ENCODE data around the gene EGLN2. TPM values are rescaled to one million over a fixed set of nuclear protein-coding genes. Genes with fewer than 3 reads are reported as not detected.
"Not testable (repeated sequence)": the region's sequence is repeated elsewhere in the genome, so short reads cannot be mapped to it uniquely, and the experiment has no call there.

The EGLN2 gene
- total RNA-seq, 1 experiment from 2014 or later = 131 TPM

DNA sequence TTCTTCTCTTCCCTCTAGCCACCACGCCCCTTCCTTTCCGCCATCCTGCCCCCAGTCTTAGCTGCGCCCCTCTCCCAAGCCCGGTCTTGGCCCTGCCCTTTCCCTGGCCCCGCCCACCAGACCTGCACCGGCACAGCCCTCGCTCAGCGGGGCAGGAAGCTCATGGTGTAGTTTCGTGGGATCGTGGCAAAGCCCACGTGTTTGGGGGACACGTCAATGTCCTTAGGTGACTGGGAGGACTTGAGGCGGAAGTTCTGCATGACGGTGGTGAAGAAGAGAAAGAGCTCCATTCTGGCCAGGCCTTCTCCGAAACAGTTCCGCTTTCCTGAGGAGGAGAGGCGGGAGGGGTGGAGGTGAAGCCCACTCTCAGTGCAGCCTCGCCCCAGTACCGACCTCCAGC is 44.7 kb downstream of the EGLN2 start:
- peak overlapping the region; percentile 54 for H3K4me2 ChIP-seq (ENCODE audit: insufficient read depth, insufficient read length, low read length)
- H2AFZ ChIP-seq (ENCODE audit: low read length); H2BK15ac ChIP-seq (ENCODE audit: low read depth, low read length); H3K27ac ChIP-seq (ENCODE audit: insufficient read length, low read depth, low read length); H3K18ac ChIP-seq (ENCODE audit: insufficient read length, low read depth, low read length); H3K23me2 ChIP-seq (ENCODE audit: insufficient read length, low read depth, low read length, poor library complexity, severe bottlenecking); H2AK5ac ChIP-seq (ENCODE audit: insufficient read length, low read length); H3K79me2 ChIP-seq (ENCODE audit: insufficient read depth, low read length); H3K9ac ChIP-seq (ENCODE audit: extremely low read depth, insufficient read length, low read length); H3K9me3 Mint-ChIP-seq; H3T11ph ChIP-seq (ENCODE audit: low read length); H3K9me3 ChIP-seq (ENCODE audit: control insufficient read depth, low read depth, low read length); H3K79me1 ChIP-seq (ENCODE audit: insufficient read depth, low read depth, low read length, poor library complexity, severe bottlenecking); H3K27me3 ChIP-seq (ENCODE audit: insufficient read depth, low read length); H3K4ac ChIP-seq (ENCODE audit: low read depth, low read length); H4K8ac ChIP-seq (replicated peaks; ENCODE audit: insufficient read length, low read depth, low read length); H4K5ac ChIP-seq (ENCODE audit: insufficient read length, low read depth, low read length); H2BK12ac ChIP-seq (ENCODE audit: insufficient read length, low read depth, low read length); H2BK20ac ChIP-seq (ENCODE audit: low read depth, low read length, poor library complexity, severe bottlenecking); H3K23ac ChIP-seq (ENCODE audit: insufficient read length, low read depth, low read length); H3K14ac ChIP-seq (ENCODE audit: insufficient read depth, low read length); H3K27ac Mint-ChIP-seq; H3K36me3 Mint-ChIP-seq (ENCODE audit: insufficient read depth in 1 of 3, low read depth in 3 of 3); H4K91ac ChIP-seq (ENCODE audit: insufficient read length, low read depth, low read length); H4K20me1 ChIP-seq (ENCODE audit: control insufficient read depth, insufficient read depth, insufficient read length); H3K56ac ChIP-seq (ENCODE audit: insufficient read length, low read depth, low read length); H3K4me1 ChIP-seq (ENCODE audit: insufficient read depth, low read length); H2BK5ac ChIP-seq (ENCODE audit: insufficient read length, low read length); H2BK120ac ChIP-seq (ENCODE audit: low read depth, low read length, poor library complexity, severe bottlenecking): not testable (repeated sequence)
- H3K4me1 Mint-ChIP-seq = peaks cover 16 to 24% of the 10 kb centered on the region in 2 experiments
- DNase-seq = peak; percentile 79
- WGBS (ENCODE audit: extremely low coverage, insufficient read length, low lambda C conversion rate) = no CpG with 5 or more reads among the region's 19 CpGs
- peaks cover 64% of the 10 kb centered on the region for H3K27me3 Mint-ChIP-seq (ENCODE audit: low read depth)
- H3K4me3 Mint-ChIP-seq = peak overlapping the region; percentile 64 to 73; a peak in 4 of 5 replicates

GRCh38 chr19:40846722-40847121 is 47.7 kb downstream of the EGLN2 start:
- H3K27me3 Mint-ChIP-seq (ENCODE audit: low read depth) = peaks cover 78% of the 10 kb centered on the region
- H2BK5ac ChIP-seq (ENCODE audit: insufficient read length, low read length); H3K79me2 ChIP-seq (ENCODE audit: insufficient read depth, low read length); H3K23me2 ChIP-seq (ENCODE audit: insufficient read length, low read depth, low read length, poor library complexity, severe bottlenecking); H2BK12ac ChIP-seq (ENCODE audit: insufficient read length, low read depth, low read length); H4K91ac ChIP-seq (ENCODE audit: insufficient read length, low read depth, low read length); H4K20me1 ChIP-seq (ENCODE audit: control insufficient read depth, insufficient read depth, insufficient read length); H3K9me3 ChIP-seq (ENCODE audit: control insufficient read depth, low read depth, low read length); H3K4me2 ChIP-seq (ENCODE audit: insufficient read depth, insufficient read length, low read length); H2BK20ac ChIP-seq (ENCODE audit: low read depth, low read length, poor library complexity, severe bottlenecking); H2BK15ac ChIP-seq (ENCODE audit: low read depth, low read length); H3K14ac ChIP-seq (ENCODE audit: insufficient read depth, low read length); DNase-seq; H3K18ac ChIP-seq (ENCODE audit: insufficient read length, low read depth, low read length); H2AFZ ChIP-seq (ENCODE audit: low read length); H2AK5ac ChIP-seq (ENCODE audit: insufficient read length, low read length); H3K23ac ChIP-seq (ENCODE audit: insufficient read length, low read depth, low read length); H3K4me3 Mint-ChIP-seq; H2BK120ac ChIP-seq (ENCODE audit: low read depth, low read length, poor library complexity, severe bottlenecking); H3K9ac ChIP-seq (ENCODE audit: extremely low read depth, insufficient read length, low read length); H3K4ac ChIP-seq (ENCODE audit: low read depth, low read length); H4K8ac ChIP-seq (replicated peaks; ENCODE audit: insufficient read length, low read depth, low read length); H3K36me3 Mint-ChIP-seq (ENCODE audit: insufficient read depth in 1 of 3, low read depth in 3 of 3); H3K9me3 Mint-ChIP-seq; H3T11ph ChIP-seq (ENCODE audit: low read length); H3K79me1 ChIP-seq (ENCODE audit: insufficient read depth, low read depth, low read length, poor library complexity, severe bottlenecking); H3K27me3 ChIP-seq (ENCODE audit: insufficient read depth, low read length); H3K4me1 ChIP-seq (ENCODE audit: insufficient read depth, low read length); H3K27ac Mint-ChIP-seq; H3K56ac ChIP-seq (ENCODE audit: insufficient read length, low read depth, low read length); H3K27ac ChIP-seq (ENCODE audit: insufficient read length, low read depth, low read length); H4K5ac ChIP-seq (ENCODE audit: insufficient read length, low read depth, low read length): not testable (repeated sequence)
- peaks cover 16 to 30% of the 10 kb centered on the region in 2 experiments for H3K4me1 Mint-ChIP-seq
- WGBS (ENCODE audit: extremely low coverage, insufficient read length, low lambda C conversion rate) = no CpG with 5 or more reads among the region's 8 CpGs
